AML-193 (cell line): Measurements from ENCODE around the gene ARHGAP24.
A peak's percentile ranks its signal among the peaks of the same experiment; 100 is the strongest.
"Not testable (repeated sequence)": the region's sequence is repeated elsewhere in the genome, so short reads cannot be mapped to it uniquely, and the experiment has no call there.

Source experiments
- DNase-seq, 2 experiments: peaks; one replicate each; lab custom pipeline; 2025; lab: John Stamatoyannopoulos, UW

Gene ARHGAP24

DNA sequence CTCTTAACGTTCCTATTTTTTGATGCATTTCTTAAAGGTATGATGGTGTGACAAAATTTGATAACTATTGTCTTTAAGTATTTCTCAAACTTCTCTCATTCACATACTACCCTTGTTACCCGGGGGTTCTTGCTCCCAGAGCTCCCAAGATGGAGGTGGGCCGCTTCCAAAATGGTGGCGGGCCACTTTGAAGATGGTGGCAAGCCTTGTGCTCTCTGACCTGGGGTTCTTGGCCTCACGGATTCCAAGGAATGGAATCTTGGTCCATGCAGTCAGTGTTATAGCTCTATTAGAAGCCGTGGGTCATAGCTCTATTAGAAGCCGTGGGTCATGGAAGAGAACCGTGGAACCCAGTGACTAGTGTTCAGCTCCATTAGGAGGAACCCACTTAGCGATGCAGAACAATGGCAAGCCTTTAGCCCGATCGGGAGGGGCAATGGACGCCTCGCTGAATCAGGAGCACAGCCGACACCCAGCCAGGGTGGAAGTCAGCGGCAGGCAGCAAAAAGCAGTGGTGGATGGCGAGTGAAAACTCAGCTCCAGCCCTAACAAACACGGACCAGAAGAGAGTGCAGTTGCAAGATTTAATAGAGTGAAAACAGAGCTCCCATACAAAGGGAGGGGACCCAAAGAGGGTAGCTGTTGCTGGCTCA lies 481.5 kb downstream of the ARHGAP24 start:
- DNase-seq = no peak

DNA sequence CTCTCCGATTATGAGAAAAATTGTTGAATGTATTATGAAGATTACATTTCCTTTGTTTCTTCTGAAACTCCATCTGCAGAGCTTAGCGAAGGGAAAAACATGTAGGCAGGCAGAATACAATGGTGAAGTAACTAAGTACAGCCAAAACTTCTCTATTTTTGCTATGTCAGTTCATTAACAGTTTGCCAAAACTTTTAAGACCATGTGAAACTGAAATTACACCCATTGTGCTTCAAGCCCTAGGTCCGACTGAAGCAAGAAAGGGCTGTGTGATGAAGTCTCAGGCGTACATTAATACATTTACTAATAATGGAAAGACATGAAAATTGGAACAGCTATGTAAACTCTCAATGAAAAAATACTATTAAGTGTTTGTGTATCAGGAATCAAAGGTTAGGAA lies 486.9 kb downstream of the ARHGAP24 start:
- no peak for DNase-seq

DNA sequence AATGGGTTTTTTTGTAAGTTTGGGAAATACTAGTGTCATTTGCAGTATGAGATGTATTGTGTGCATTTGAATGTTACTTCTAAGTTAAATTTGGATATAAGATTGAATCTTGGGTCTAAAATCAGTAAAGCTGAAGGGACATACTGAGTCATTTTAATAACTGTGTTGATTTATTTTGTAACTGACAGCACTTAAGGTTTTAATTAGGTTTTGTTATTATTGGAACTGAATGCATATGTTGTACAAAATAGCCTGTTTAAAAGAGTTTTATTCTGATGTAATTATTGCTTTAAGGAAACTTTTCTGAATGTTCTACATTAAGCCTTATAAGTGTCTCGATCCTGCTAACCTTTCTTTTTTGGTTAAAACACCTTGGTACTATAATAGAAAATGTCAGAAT lies 488.3 kb downstream of the ARHGAP24 start:
- DNase-seq = no peak

DNA sequence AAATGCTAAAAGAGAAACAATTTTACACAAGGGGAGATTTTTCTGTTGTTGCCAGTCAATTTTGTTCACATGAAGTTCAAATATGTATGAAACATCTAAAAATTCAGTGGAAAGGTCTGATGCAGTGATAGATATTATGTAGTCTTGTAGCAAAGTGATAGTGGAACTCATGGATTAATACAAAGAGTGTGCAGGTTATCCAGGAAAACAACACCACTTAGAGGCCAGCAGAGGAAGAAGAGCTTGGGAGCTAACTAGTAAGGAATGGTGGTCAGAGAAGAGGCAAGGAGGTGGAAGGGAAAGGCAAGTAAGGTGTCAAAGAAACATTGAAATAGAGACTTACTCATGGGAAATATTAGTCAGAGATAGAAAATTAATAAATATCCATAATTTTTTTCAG lies 489.3 kb downstream of the ARHGAP24 start:
- DNase-seq = no peak

DNA sequence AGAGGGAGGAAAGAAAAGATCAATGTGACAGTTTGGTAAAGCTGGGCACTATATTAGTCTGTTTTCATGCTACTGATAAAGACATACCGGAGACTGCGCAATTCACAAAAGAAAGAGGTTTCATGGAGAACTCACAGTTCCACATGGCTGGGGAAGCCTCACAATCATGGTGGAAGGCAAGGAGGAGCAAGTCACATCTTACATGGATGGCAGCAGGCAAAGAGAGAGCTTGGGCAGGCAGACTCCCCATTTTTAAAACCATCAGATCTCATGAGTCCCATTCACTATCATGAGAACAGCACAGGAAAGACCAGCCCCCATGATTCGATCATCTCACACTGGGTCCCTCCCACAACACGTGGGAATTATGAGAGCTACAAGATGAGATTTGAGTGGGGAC lies 490.1 kb downstream of the ARHGAP24 start:
- DNase-seq = not testable (repeated sequence)

DNA sequence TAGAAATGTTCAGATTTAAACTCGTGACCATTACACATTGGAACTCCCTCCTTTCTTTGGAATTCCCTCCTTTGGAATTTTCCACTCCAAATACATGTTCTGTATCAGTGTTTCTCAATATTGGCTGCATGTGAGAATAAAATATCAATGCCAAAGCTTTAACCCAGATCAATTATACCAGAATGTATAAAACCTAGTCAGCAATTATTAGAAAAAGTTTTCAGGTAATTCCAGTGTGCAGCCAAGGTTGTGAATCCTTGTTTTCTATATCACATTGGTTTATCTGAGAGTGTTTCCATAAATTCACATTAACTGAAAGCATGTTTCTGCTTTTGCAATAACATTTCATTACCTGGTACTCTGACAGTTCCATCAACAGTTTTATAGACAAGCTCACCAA lies 490.6 kb downstream of the ARHGAP24 start:
- DNase-seq = no peak

DNA sequence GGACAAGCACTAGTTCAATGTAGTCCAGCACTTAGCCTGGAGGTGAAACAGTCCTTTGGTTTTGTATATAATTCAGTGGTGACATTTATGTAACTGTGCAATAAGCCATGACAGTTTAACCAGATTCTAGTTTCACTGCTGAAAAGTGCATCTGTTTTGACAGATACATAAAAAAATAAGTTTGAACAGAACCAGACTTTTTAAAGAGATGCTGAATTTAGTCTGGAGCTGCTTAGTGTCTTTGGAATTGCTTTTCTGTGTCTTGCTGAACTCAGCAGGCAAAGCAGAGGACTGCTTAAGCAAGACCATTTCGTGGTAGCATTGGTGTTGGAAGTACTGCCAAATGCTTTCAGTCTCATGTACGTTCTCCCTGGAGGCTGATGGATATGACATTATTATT lies 491.4 kb downstream of the ARHGAP24 start:
- no peak for DNase-seq

DNA sequence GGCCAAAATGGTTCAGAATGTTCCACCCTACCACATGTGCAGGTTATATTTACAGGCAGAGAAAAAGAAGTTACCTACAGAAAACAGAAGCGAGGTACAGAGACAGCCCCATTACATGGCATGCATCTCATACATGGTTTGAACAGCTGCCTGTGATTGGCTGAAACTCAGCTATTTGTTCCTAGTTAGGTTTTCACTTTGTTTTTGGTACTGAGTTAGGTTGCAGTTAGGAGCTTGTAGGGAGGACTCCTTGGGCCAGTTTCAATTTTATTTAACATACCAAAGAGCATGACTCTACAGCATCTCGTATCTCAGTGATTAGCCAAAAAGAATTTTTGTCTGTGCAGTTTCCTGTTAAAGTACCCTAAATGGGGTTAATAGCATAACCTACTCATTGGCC lies 492.9 kb downstream of the ARHGAP24 start:
- DNase-seq = no peak

DNA sequence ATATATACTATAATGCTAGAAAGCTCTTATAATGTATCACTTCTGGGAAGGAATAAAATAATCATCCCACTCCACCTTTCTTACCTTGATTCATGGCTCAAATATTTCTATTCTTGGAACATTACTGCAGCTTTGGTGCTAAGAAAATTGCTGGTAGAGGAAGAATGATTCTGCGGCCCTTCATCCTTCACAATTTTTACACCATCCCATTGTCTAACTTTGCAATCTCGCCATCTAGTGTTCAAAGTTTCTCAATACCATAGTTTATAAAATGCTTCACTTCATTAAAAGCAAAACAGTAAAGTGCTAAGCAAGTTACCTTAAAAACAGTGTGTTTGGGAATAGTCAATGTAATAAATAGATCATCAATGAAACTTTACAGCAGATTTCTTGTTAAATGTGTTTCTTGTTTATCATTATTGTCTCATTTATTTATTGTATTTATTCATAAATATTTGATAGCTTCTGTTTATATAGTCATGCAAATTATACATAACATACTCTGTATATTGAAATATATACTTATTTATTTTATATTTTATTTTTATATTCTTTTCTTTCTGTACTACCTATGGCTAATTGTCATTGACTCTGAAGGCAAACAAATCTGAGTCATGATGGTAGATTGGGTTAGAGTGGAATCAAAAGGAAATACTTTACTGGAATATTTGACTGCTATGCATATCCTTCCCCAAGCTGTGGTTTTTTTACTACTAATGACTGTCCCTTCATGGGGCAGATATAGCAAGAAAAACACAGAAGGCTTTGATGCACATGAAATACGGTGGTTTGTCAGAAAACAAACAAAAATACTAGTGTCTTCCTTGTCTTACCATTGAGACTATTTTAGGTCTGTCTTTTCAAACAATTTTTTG lies 494.2 kb downstream of the ARHGAP24 start:
- DNase-seq = peak; percentile 35 to 52

DNA sequence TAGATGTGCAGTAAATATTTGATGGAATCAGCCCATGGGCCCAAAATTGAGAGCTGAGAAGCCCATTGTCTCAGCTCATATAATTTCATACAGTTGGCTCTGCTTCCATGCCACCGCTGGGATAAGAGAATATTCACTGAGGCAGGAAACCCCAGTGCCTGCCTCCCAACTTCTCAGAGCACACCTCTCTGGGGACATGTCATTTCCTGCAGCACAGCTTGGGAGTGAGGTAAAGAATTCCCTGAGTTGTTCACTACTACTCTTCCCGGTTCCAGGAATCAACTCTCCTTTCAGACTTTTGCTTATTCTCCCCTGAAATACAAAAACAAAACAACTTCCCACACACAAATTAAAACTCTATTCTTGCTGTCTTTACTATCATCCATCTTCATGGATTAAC lies 495.6 kb downstream of the ARHGAP24 start:
- DNase-seq = no peak

DNA sequence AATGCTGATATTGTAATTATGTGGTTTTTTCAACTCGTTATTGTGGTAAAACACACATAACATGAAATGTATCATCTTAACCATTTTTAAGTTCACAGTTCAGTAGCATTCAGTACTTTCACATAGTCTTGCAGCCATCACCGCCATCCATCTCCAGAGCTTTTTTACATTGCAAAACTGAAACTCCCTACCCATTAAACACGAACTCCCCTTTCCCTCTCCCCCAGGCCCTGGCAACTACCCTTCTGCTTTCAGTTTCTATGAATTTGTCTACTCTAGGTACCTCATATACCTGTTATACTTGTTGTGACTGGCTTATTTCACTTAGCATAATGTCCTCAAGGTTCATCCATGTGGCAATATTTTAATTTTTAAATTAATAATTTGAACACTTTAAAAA lies 504.3 kb downstream of the ARHGAP24 start:
- DNase-seq = no peak

DNA sequence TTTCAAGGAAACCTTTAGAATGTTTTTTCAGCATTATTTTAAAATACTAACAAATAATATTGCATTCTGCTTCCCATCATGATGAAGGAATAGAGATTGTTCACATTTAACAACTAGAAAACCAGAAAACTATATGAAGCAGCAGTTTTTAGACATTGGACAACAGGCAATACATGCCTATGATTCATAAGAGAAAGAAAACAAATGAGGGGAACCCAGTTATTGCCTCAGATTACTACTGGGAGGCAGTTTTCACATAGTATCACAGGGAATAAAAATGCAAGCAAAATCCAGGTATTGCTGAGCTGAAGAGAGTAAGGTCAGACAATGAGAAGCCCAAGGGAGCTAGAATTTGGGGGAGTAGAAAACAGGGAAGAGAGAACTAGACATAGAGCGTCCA lies 511.3 kb downstream of the ARHGAP24 start:
- no peak for DNase-seq

DNA sequence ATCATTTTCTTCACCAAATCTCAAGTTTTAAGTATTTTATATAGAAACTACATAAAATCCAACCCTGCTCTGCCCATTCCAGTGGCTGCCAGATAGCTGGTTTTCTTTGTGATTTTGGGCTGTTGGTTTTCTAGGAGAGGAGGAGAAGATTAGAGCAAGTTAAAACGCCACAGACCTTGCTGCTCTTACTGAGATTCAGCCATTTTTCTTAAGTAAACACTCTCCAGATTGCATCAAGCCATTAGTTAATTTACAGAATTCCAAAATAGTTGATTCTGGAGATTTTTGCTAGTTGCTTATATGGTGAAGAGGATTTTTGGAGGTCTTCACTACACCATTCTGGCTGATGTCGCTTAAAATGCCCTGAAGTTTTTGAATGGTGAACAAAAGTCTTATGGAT lies 518.7 kb downstream of the ARHGAP24 start:
- no peak for DNase-seq

DNA sequence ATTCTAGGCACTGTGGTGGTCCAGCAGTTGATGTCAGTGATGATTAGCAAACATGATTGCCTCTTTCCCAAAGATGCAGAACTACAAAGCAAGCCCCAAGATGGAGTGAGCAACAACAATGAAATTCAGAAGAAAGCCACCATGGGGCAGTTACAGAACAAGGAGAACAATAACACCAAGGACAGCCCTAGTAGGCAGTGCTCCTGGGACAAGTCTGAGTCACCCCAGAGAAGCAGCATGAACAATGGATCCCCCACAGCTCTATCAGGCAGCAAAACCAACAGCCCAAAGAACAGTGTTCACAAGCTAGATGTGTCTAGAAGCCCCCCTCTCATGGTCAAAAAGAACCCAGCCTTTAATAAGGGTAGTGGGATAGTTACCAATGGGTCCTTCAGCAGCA lies 519.6 kb downstream of the ARHGAP24 start:
- no peak for DNase-seq

DNA sequence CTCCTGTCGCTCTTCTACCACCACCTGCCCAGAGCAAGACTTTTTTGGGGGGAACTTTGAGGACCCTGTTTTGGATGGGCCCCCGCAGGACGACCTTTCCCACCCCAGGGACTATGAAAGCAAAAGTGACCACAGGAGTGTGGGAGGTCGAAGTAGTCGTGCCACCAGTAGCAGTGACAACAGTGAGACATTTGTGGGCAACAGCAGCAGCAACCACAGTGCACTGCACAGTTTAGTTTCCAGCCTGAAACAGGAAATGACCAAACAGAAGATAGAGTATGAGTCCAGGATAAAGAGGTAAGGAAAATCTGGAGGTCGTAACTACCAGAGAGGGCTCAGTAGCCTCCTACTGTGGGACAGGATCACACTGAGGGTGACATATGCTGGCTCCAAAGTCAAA lies 520.4 kb downstream of the ARHGAP24 start:
- no peak for DNase-seq

DNA sequence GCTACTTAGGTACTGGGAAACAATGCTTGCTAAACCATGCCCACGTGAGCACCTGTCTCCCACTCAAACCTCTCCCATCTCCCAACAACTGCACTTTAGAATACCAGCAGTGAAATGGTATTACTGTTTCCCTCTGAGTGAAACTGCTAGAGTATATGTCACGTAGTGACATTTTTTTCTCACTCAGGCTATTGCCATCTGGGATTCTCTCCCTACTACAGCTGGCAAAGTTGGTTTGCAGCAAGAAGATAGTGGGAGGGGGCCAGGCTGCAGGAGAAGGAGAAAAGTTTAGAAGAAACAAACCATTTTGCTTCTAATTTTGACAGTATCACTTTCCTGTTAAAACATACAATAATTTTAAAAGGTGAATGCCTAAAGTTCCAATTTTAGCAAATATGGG lies 526.6 kb downstream of the ARHGAP24 start:
- no peak for DNase-seq

DNA sequence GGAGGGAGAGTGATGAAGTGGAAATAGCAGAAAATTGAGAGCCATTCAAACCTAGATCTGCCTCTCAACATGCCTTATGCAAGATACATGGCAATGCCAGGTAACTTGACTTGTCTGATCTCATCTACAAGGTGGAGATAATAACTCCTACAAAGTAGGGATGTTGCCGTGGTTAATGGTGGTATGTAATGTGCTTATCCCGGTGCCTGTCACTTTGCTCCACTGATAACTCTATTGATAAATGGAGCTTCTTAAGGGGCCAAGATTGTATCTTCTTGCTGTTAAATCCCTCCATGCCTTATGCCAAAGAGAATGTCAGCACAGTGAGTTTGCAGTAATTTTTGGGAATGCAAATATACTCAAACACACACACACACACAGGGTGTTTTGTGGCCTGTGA lies 529.1 kb downstream of the ARHGAP24 start:
- no peak for DNase-seq

DNA sequence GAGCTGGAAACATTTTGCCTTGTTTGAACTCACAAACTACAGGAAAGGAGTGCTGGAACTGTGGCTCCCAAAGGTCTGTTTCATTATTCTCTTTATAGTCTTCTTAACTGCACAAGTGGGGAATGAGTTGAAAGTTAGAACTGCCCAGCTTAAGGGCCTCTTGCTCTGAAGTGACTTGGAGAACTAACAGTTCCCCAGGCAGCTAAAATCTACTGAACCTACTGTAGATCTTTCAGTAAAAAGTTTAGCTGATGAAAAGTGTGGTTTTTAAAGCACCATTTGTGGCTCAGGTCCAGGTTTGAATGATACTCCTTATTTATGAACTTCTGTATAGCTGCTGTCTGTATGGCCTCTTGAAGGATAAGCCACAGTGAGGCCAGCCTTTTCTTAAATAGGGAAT lies 531.1 kb downstream of the ARHGAP24 start:
- DNase-seq = no peak

DNA sequence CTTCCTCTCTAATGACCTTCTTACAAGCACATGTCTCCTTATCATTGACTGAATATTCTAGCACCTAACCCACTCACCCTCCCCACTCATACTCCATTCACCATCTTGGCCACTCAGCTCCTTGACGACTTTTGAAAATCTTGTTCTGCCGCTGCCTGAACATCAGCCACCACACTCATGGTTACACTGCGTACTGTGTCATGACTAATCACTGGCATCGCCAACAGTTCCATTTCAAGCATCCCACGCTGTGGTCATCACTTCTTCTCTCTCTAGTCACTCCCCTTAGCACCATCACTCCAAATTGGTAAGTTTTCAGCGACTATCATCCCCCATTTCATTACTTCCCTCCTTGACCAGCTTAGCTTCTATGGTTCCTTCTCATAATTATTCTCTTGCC lies 532.1 kb downstream of the ARHGAP24 start:
- DNase-seq = no peak

DNA sequence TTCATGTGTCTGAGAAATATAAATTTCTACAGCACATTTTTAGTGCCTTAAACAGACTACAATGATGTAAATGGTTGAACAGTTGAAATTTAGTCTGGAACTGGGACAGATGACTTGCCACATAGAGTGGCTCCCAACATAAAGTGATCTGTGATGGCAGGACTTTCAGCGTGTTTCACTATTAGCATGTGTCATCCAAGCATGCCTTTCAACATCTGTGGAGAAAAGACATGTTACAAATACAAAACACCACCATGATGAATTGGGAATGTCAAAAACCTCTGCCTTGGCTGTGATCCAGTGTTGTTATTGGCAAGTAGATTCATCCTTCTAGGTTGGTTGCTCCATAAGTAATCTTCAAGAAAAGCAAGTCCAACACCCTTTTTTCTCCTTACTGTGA lies 536.2 kb downstream of the ARHGAP24 start:
- DNase-seq = no peak

DNA sequence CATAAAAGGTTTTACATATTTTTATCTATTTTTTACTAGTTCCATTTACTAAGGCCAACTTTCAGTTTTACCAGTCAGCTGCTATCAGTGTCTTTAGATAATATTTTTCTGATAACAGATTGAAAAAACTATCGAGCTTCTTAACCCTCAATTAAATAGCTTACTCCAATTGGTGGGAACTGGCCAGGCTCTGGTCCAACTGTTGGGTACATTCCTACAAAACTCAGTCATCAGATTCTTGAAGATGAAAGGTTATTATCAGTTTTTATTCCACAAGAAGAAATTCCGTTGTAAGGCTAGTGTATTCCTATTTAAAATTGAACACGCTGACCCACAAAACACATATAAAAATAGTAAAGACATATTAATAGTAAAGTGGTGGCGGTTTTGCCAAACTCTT lies 538.7 kb downstream of the ARHGAP24 start:
- DNase-seq = no peak

DNA sequence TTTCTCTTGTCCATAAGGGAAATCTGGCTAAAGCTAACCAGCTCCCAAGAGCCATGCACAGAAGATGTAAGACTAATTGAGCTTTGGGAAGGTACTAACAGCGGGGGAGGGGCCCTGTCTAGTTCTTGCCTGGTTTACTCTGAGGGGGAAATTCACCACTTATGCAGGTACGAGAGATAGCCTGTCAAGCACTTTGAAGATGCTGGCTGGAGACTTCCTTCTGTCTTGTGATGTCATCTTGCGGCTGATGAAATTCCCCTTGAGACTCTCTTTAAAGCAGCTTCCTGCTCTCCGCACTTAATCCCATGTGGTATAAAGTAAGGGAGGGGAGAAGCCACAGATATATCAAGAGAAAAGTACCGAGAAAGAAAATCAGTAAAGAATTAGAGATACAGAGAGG lies 539.6 kb downstream of the ARHGAP24 start:
- no peak for DNase-seq

DNA sequence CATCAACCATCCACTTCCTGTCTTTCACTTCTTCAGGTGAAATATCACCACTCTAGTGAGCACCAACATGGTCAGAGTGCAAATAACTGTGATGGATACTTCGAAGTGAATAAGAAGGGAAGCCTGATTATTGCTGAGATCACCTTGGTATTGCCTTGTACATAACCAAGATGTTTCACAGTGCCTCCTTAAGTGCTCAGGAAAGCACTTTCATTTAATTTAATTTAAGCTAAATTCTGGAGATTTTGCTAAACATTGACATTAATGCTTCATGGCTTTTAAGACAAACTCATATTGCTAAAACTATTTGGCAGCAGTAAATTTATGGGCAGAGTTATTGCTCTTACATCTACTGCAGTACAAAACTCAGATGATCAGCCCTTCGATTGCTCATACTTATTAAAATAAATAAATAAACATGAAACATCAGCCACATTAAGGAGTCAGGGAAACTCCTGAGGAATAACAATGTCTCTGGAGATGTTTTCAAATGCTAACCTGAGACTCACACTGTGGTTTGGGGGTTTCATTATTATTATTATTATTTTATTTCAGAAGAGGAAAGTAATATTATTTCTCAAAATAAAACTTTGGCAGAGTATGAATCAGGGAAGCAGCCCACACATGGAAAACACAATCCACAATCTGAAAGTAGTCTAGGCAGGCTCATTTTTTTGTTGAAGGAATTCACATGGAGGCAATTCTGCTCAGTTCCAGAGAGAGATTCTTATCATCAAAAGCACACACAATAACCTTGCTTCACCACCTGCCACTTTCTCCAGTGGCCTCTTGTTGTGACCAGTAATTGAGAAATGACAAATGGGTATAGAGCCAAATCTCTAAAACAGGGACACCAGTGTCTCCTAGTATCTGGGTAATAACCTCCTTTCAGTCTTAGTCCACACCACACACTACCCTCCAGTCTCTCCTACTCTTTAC lies 540.7 kb downstream of the ARHGAP24 start:
- DNase-seq = no peak
